Left ventricle myocardium inferior (tissue), 1 donor: Measurements from ENCODE around the gene HTR5A. TPM values are rescaled to one million over a fixed set of nuclear protein-coding genes. Genes with fewer than 3 reads are reported as not detected.
"Not testable (repeated sequence)": the region's sequence is repeated elsewhere in the genome, so short reads cannot be mapped to it uniquely, and the experiment has no call there.

Experiments used
- DNase-seq: peaks from one replicate; pipeline ENCODE4 v3.0.0-alpha.2; 2020
- H3K27ac ChIP-seq: fragments of 200-600 bp; replicated peaks from 2 replicates; pipeline ENCODE4 v1.8.0; 2021
- H3K27me3 ChIP-seq: fragments of 200-600 bp; 2 replicates; pipeline ENCODE4 v1.8.0; 2021; ENCODE audit warnings: low read depth
- H3K36me3 ChIP-seq: fragments of 200-600 bp; 2 replicates; pipeline ENCODE4 v1.8.0; 2021
- H3K4me1 ChIP-seq: fragments of 200-600 bp; 2 replicates; pipeline ENCODE4 v1.8.0; 2021
- H3K4me3 ChIP-seq: fragments of 200-600 bp; 2 replicates; pipeline ENCODE4 v1.8.0; 2021; ENCODE audit warnings: mild to moderate bottlenecking, moderate library complexity
- H3K9me3 ChIP-seq: fragments of 200-600 bp; replicated peaks from 2 replicates; pipeline ENCODE4 v1.8.0; 2021
- intact Hi-C: fragments of 100-400 bp; cut with micrococcal nuclease; formaldehyde crosslinking; loops from one replicate; pipeline ENCODE4 v1.11.0; 2022
- long read RNA-seq: library from polyadenylated mRNA; unstranded; transcript quantifications from one replicate; pipeline ENCODE4 v2.0.0, GENCODE V29; 2021
- total RNA-seq: library from RNA; stranded (reverse); fragmentation: NEBNext Ultra II Directional; extraction: Animal tissue kit (Norgen Biotek cat#: 25700); gene quantifications from one replicate; pipeline ENCODE4 v1.2.1, GENCODE V29; 2021
- TF ChIP-seq, protein P1 (sequence below): fragments of 200-600 bp; IDR thresholded peaks from 2 replicates; pipeline ENCODE4 v1.8.0; 2021; ENCODE audit warnings: antibody characterized with exemption, mild to moderate bottlenecking, borderline replicate concordance
- donor health status: DM: no; HTN: yes; CAD: no; lungs with severe emphysema.

The HTR5A gene
- not detected for total RNA-seq
- long read RNA-seq, result 0 reads

DNA sequence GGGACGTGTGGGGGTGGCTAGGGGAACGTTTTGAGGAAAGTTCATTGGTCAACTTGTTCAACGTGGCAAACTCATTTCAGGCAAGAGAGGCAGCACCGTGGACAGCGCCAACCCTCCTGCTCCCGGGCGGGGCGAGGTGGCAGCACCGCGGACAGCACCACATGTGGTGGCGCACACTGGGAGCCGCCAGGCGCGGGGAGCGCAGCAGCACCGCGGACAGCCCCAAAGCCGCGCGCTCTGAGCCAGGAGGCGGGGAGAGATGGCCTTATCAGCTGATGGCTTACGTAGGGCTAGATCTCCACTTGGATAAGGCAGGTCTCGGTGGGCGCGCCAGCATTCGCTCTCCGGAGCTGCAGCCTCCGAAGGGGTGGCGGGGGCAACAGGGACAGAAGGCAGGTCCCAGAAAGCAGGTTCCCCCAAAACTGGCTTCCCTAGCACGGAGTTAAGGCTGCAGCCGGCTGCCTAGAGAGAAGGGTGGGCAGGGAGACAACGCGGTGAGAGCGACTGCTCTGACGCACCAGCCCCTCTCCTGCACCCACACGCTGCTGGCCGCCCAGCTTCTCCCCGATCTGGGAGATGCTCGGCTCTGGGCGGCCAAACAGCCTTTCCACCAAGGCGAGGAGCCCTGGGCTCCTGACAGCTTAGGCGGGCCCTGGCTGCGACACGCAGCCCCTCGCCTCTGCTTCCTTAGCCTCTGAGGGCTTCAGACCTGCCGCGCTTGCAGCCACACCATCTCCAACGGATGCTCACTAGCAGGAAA, at the start of gene HTR5A:
Gene HTR5A, plus strand, starts transcription at position 333 of the 760 bp plus-strand sequence. CDS start 576 bp downstream, outside the sequence.
- peak; percentile 74 for DNase-seq
- no peak within 1 kb of the TSS for H3K27ac ChIP-seq
- H3K4me3 ChIP-seq, result no peak within 1 kb of the TSS
- intact Hi-C loops, result no loop called here
- TF ChIP-seq, protein P1, sequence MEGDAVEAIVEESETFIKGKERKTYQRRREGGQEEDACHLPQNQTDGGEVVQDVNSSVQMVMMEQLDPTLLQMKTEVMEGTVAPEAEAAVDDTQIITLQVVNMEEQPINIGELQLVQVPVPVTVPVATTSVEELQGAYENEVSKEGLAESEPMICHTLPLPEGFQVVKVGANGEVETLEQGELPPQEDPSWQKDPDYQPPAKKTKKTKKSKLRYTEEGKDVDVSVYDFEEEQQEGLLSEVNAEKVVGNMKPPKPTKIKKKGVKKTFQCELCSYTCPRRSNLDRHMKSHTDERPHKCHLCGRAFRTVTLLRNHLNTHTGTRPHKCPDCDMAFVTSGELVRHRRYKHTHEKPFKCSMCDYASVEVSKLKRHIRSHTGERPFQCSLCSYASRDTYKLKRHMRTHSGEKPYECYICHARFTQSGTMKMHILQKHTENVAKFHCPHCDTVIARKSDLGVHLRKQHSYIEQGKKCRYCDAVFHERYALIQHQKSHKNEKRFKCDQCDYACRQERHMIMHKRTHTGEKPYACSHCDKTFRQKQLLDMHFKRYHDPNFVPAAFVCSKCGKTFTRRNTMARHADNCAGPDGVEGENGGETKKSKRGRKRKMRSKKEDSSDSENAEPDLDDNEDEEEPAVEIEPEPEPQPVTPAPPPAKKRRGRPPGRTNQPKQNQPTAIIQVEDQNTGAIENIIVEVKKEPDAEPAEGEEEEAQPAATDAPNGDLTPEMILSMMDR, result no peak
- no peaks in the 10 kb centered on the region for H3K36me3 ChIP-seq
- H3K9me3 ChIP-seq, result no peaks in the 10 kb centered on the region
- no peaks in the 10 kb centered on the region for H3K4me1 ChIP-seq
- peaks cover 60% of the 10 kb centered on the region for H3K27me3 ChIP-seq

DNA sequence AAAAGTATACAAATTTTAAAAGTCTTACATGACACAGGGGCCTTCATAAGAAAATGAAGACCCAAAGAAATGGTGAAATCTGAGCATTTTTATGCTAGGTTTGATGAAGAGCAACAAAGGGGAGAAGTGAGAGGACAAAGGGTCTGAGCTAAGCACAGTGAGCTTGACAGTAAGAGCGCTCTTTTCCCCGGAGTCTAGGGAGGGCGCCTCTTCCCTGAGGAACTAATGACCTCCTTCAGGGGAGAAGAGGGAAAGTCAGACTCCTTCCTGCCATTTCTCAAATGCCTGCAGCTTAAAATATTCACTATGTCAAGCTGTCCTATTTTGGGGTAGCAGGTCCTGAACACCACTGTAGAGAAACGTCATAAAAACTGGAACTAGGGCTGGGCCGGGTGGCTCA, 49.1 kb upstream of the HTR5A start:
- Histone ChIP-seq H3K4me3 (no peak overlapping the region), H3K4me1 (no peaks in the 10 kb centered on the region), H3K27me3 (peaks cover 25% of the 10 kb centered on the region), H3K27ac (no peak overlapping the region), H3K9me3 (no peaks in the 10 kb centered on the region), H3K36me3 (no peaks in the 10 kb centered on the region)
- DNase-seq, result no peak
- intact Hi-C loops, result no loop called here
- TF ChIP-seq, protein P1, result no peak

DNA sequence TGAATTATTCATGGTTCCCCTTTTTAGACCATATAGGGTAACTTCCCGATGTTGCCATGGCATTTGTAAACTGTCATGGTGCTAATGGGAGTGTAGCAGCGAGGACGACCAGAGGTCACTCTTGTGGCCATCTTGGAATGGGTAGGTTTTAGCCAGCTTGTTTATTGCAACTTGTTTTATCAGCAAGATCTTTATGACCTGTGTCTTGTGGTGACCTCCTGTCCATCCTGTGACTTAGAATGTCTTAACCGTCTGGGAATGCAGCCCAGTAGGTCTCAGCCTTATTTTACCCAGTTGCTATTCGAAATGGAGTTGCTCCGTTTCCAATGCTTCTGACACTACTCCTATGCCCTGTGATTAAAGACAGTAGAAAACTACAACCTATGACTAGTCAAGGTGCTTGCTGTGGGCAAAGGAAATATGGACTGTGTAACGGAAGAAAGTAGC, 48.4 kb upstream of the HTR5A start:
- peaks cover 22% of the 10 kb centered on the region for H3K27me3 ChIP-seq
- no peaks in the 10 kb centered on the region for H3K9me3 ChIP-seq
- DNase-seq, result no peak
- no peak overlapping the region for H3K4me3 ChIP-seq
- intact Hi-C loops, result no loop called here
- H3K36me3 ChIP-seq, result no peaks in the 10 kb centered on the region
- H3K27ac ChIP-seq, result no peak overlapping the region
- TF ChIP-seq, protein P1, result no peak
- no peaks in the 10 kb centered on the region for H3K4me1 ChIP-seq

DNA sequence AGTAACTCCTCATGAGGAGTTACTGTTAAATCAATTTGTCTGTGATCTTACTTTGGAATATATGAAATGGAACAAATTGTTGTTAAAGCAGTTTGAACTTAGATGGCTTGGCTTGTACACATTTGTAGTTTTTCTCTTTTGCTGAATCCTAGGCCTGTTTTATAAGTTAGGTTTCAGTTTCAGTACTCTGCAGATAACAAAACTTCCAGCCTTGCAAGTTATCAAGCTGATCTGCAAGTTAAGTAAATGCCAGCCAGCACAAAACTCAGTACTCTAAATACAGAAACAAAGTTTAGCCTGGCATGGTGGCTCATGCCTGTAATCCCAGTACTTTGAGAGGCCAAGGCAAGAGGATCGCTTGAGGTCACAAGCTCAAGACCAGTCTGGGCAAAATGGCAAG, 42.2 kb upstream of the HTR5A start:
- Histone ChIP-seq H3K4me1 (no peaks in the 10 kb centered on the region), H3K27ac (no peak overlapping the region), H3K4me3 (no peak overlapping the region), H3K27me3 (peaks cover 12% of the 10 kb centered on the region), H3K36me3 (no peaks in the 10 kb centered on the region), H3K9me3 (peaks cover 8% of the 10 kb centered on the region)
- intact Hi-C loops, result no loop called here
- TF ChIP-seq, protein P1, result no peak
- DNase-seq, result no peak

DNA sequence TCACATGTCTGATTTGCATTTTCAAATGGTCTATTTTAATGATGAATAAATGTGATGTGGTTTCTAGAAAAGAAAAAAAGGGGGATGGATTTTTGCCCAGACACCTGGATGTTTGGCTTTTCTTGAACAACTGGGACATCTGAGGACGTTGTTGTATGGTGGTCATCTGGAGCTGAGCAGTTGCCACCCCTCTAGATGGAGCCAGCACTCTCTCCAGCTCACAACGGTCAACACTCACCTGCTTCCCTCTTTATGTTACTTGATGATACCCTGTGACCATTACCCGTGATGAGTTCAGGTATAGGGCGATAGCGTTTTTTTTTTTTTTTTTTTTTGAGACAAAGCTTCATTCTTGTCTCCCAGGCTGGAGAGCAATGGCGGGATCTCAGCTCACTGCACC, 37.1 kb upstream of the HTR5A start:
- no peak overlapping the region for H3K27ac ChIP-seq
- peaks cover 8% of the 10 kb centered on the region for H3K9me3 ChIP-seq
- intact Hi-C loops, result no loop called here

DNA sequence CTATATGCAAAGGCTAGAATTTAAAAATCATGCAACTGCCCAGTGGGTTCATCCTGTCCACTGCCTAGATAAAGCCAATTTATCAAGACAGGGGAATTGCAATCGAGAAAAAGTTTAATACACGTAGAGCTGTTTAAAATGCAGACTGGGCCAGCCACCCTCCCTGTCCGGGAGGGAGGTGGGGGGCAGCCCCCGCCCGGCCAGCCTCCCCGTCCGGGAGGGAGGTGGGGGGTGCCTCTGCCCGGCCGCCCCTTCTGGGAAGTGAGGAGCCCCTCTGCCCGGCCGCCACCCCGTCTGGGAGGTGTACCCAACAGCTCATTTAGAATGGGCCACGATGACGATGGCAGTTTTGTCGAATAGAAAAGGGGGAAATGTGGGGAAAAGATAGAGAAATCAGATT, 35.6 kb upstream of the HTR5A start:
- intact Hi-C loops, DNase-seq, H3K27ac ChIP-seq, H3K4me1 ChIP-seq, H3K4me3 ChIP-seq, H3K9me3 ChIP-seq, H3K36me3 ChIP-seq: not testable (repeated sequence)
- peaks cover 49% of the 10 kb centered on the region for H3K27me3 ChIP-seq

More for the DNA sequence above, 37.1 kb upstream of the HTR5A start:
- Histone ChIP-seq H3K4me3 (no peak overlapping the region), H3K4me1 (no peaks in the 10 kb centered on the region), H3K36me3 (no peaks in the 10 kb centered on the region), H3K27me3 (peaks cover 34% of the 10 kb centered on the region)
- TF ChIP-seq, protein P1, result no peak
- DNase-seq, result no peak
